H9 (cell line): ENCODE data around the gene AKAP7. TPM values are rescaled to one million over a fixed set of nuclear protein-coding genes. Genes with fewer than 3 reads are reported as not detected.

Source experiments
- DNase-seq: peaks from one replicate; pipeline ENCODE4 v3.0.0-alpha.2; 2017
- H2AFZ ChIP-seq: one replicate; pipeline ENCODE4 v1.6.1; 2013; ENCODE audit warnings: mild to moderate bottlenecking, low read length, control low read depth, moderate library complexity
- H2AK5ac ChIP-seq: 2 replicates; pipeline ENCODE4 v1.6.1; 2013; ENCODE audit warnings: low read length, control low read depth, mixed read lengths; ENCODE audit not compliant: insufficient read length
- H2BK120ac ChIP-seq: one replicate; pipeline ENCODE4 v1.6.1; 2013; ENCODE audit warnings: low read depth, mild to moderate bottlenecking, low read length, control low read depth, inconsistent platforms; ENCODE audit not compliant: poor library complexity, severe bottlenecking
- H2BK12ac ChIP-seq: 2 replicates; pipeline ENCODE4 v1.6.1; 2013; ENCODE audit warnings: low read length, control low read depth, mixed read lengths, low read depth; ENCODE audit not compliant: insufficient read length
- H2BK15ac ChIP-seq: 2 replicates; pipeline ENCODE4 v1.6.1; 2013; ENCODE audit warnings: low read depth, low read length, control low read depth
- H2BK20ac ChIP-seq: one replicate; pipeline ENCODE4 v1.6.1; 2013; ENCODE audit warnings: low read depth, mild to moderate bottlenecking, low read length, control low read depth, inconsistent platforms; ENCODE audit not compliant: poor library complexity, severe bottlenecking
- H2BK5ac ChIP-seq: 2 replicates; pipeline ENCODE4 v1.6.1; 2013; ENCODE audit warnings: low read length, control low read depth, mixed read lengths; ENCODE audit not compliant: insufficient read length
- H3K14ac ChIP-seq: 2 replicates; pipeline ENCODE4 v1.6.1; 2013; ENCODE audit warnings: low read length, control low read depth; ENCODE audit not compliant: insufficient read depth
- H3K18ac ChIP-seq: 2 replicates; pipeline ENCODE4 v1.6.1; 2013; ENCODE audit warnings: low read depth, mild to moderate bottlenecking, mixed read lengths, low read length, control low read depth; ENCODE audit not compliant: insufficient read length
- H3K23ac ChIP-seq: 2 replicates; pipeline ENCODE4 v1.6.1; 2013; ENCODE audit warnings: low read length, control low read depth, mixed read lengths, low read depth; ENCODE audit not compliant: insufficient read length
- H3K23me2 ChIP-seq: 2 replicates; pipeline ENCODE4 v1.6.1; 2013; ENCODE audit warnings: low read depth, mild to moderate bottlenecking, mixed read lengths, low read length, control low read depth; ENCODE audit not compliant: insufficient read length, poor library complexity, severe bottlenecking
- H3K27ac ChIP-seq: 2 replicates; pipeline ENCODE4 v1.5.1; 2013; ENCODE audit warnings: low read length, control low read depth, mixed read lengths, low read depth; ENCODE audit not compliant: insufficient read length
- H3K27me3 ChIP-seq: 2 replicates; pipeline ENCODE4 v1.6.1; 2013; ENCODE audit warnings: low read length, control low read depth, inconsistent platforms; ENCODE audit not compliant: insufficient read depth
- H3K4ac ChIP-seq: 2 replicates; pipeline ENCODE4 v1.6.1; 2013; ENCODE audit warnings: low read depth, mild to moderate bottlenecking, control low read depth, inconsistent platforms, low read length, moderate library complexity
- H3K4me1 ChIP-seq: 2 replicates; pipeline ENCODE4 v1.6.1; 2013; ENCODE audit warnings: low read length, control low read depth, inconsistent platforms; ENCODE audit not compliant: insufficient read depth
- H3K4me2 ChIP-seq: 2 replicates; pipeline ENCODE4 v1.6.1; 2013; ENCODE audit warnings: low read length, control low read depth, mixed read lengths; ENCODE audit not compliant: insufficient read length, insufficient read depth
- H3K56ac ChIP-seq: 2 replicates; pipeline ENCODE4 v1.6.1; 2013; ENCODE audit warnings: low read depth, mild to moderate bottlenecking, mixed read lengths, low read length, control low read depth; ENCODE audit not compliant: insufficient read length
- H3K79me1 ChIP-seq: 2 replicates; pipeline ENCODE4 v1.6.1; 2013; ENCODE audit warnings: low read depth, mild to moderate bottlenecking, moderate library complexity, low read length, control low read depth, inconsistent platforms; ENCODE audit not compliant: insufficient read depth, poor library complexity, severe bottlenecking
- H3K79me2 ChIP-seq: 2 replicates; pipeline ENCODE4 v1.6.1; 2013; ENCODE audit warnings: low read length, control low read depth, inconsistent platforms; ENCODE audit not compliant: insufficient read depth
- H3K9ac ChIP-seq: 2 replicates; pipeline ENCODE4 v1.6.1; 2013; ENCODE audit warnings: low read length, control low read depth, mixed read lengths; ENCODE audit not compliant: insufficient read length; ENCODE audit errors: extremely low read depth
- H3K9me3 ChIP-seq: one replicate; pipeline ENCODE4 v1.6.1; 2013; ENCODE audit warnings: low read depth, low read length, inconsistent platforms; ENCODE audit not compliant: control insufficient read depth
- H3T11ph ChIP-seq: one replicate; pipeline ENCODE4 v1.6.1; 2013; ENCODE audit warnings: mild to moderate bottlenecking, low read length, control low read depth, inconsistent platforms
- H4K20me1 ChIP-seq: one replicate; pipeline ENCODE4 v1.6.1; 2013; ENCODE audit not compliant: control insufficient read depth, insufficient read length, insufficient read depth
- H4K5ac ChIP-seq: 2 replicates; pipeline ENCODE4 v1.6.1; 2013; ENCODE audit warnings: low read depth, mild to moderate bottlenecking, mixed read lengths, low read length, control low read depth; ENCODE audit not compliant: insufficient read length
- H4K8ac ChIP-seq: replicated peaks from 2 replicates; pipeline ENCODE4 v1.6.1; 2013; ENCODE audit warnings: low read length, control low read depth, mixed read lengths, low read depth; ENCODE audit not compliant: insufficient read length
- H4K91ac ChIP-seq: 2 replicates; pipeline ENCODE4 v1.6.1; 2013; ENCODE audit warnings: low read depth, mild to moderate bottlenecking, moderate library complexity, mixed read lengths, low read length, control low read depth; ENCODE audit not compliant: insufficient read length
- H3K27ac Mint-ChIP-seq, 3 experiments: 2 replicates in 2 of 3; 3 replicates in 1 of 3; pipeline ENCODE4 v1.8.0; 2020 to 2021; ENCODE audit warnings: mixed read lengths in 3 of 3, mild to moderate bottlenecking in 1 of 3, moderate library complexity in 1 of 3
- H3K27me3 Mint-ChIP-seq: 2 replicates; pipeline ENCODE4 v1.8.0; 2021; ENCODE audit warnings: low read depth, mild to moderate bottlenecking, moderate library complexity, mixed read lengths
- H3K36me3 Mint-ChIP-seq, 3 experiments: 2 replicates in 2 of 3; 3 replicates in 1 of 3; pipeline ENCODE4 v1.8.0; 2020 to 2021; ENCODE audit warnings: low read depth in 3 of 3, mixed read lengths in 3 of 3; ENCODE audit not compliant: insufficient read depth in 1 of 3
- H3K4me1 Mint-ChIP-seq, 2 experiments: 2 replicates each; pipeline ENCODE4 v1.8.0; 2020; ENCODE audit warnings: mixed read lengths in 2 of 2
- H3K4me3 Mint-ChIP-seq, 2 experiments: 2 replicates in 1 of 2; 3 replicates in 1 of 2; pipeline ENCODE4 v1.8.0; 2020 to 2021; ENCODE audit warnings: mild to moderate bottlenecking in 2 of 2, mixed read lengths in 2 of 2, moderate library complexity in 1 of 2
- H3K9me3 Mint-ChIP-seq, 2 experiments: 2 replicates in 1 of 2; 3 replicates in 1 of 2; pipeline ENCODE4 v1.8.0; 2020; ENCODE audit warnings: mild to moderate bottlenecking in 2 of 2, mixed read lengths in 2 of 2, moderate library complexity in 1 of 2
- WGBS: extraction: QIAGEN DNeasy Blood & Tissue Kit; methylation state at CpG from one replicate; pipeline ENCODE4 v1.1.7; 2013; ENCODE audit warnings: missing lambda C conversion rate, low lambda C conversion rate, mixed read lengths; ENCODE audit not compliant: insufficient read length; ENCODE audit errors: extremely low coverage; 5-methylcytosine and 5-hydroxymethylcytosine counted together
- total RNA-seq: library from RNA; stranded (reverse); gene quantifications from 2 replicates; pipeline ENCODE4 v1.2.1, GENCODE V29; 2021
- TF ChIP-seq, protein P1 (sequence below): fragments of 200-600 bp; sonication (generic); conservative IDR thresholded peaks from 3 replicates; pipeline ENCODE4 v1.8.0; 2021; ENCODE audit warnings: antibody characterized with exemption, mild to moderate bottlenecking

Gene AKAP7
- total RNA-seq, 1 experiment from 2014 or later: 9.8 TPM

DNA sequence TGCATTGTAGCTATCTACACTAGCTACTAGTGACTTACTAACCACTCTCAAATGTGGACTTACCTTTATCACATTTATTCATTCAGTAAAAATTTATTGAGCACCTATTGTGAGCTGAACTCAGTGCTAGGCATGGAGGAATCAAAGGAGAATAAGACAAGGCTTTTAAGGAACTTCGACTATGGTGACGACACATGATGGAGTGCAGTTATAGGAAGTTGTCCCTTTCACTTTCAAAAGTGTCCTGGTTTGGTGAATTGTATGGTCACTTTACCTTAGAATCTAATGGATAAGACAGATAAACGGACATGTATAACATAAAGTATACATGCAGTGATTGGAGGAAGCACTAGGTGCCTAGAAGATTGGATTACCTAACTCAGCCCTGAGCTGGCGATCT, 4.3 kb downstream of the AKAP7 start:
- H3K56ac ChIP-seq: no peak overlapping the region
- H2AK5ac ChIP-seq: no peak overlapping the region
- H2BK12ac ChIP-seq: no peak overlapping the region
- H3K79me1 ChIP-seq: no peaks in the 10 kb centered on the region
- no peak overlapping the region for H3K27ac ChIP-seq
- Mint-ChIP-seq H3K36me3 (peaks cover 13 to 27% (median 27%) of the 10 kb centered on the region in 3 experiments), H3K4me1 (peaks cover 13 to 31% of the 10 kb centered on the region in 2 experiments), H3K27ac (no peak overlapping the region), H3K27me3 (peaks cover 9% of the 10 kb centered on the region), H3K4me3 (no peak overlapping the region), H3K9me3 (peaks cover 4 to 10% of the 10 kb centered on the region in 2 experiments; a peak in 4 of 5 replicates)
- no peak overlapping the region for H2AFZ ChIP-seq
- H3K27me3 ChIP-seq: no peaks in the 10 kb centered on the region
- TF ChIP-seq, protein P1, sequence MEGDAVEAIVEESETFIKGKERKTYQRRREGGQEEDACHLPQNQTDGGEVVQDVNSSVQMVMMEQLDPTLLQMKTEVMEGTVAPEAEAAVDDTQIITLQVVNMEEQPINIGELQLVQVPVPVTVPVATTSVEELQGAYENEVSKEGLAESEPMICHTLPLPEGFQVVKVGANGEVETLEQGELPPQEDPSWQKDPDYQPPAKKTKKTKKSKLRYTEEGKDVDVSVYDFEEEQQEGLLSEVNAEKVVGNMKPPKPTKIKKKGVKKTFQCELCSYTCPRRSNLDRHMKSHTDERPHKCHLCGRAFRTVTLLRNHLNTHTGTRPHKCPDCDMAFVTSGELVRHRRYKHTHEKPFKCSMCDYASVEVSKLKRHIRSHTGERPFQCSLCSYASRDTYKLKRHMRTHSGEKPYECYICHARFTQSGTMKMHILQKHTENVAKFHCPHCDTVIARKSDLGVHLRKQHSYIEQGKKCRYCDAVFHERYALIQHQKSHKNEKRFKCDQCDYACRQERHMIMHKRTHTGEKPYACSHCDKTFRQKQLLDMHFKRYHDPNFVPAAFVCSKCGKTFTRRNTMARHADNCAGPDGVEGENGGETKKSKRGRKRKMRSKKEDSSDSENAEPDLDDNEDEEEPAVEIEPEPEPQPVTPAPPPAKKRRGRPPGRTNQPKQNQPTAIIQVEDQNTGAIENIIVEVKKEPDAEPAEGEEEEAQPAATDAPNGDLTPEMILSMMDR: no peak
- no peak overlapping the region for H3K9ac ChIP-seq
- no peak overlapping the region for H4K8ac ChIP-seq
- no peak overlapping the region for H3K18ac ChIP-seq
- H3K23me2 ChIP-seq: peaks cover 6% of the 10 kb centered on the region
- H3T11ph ChIP-seq: no peak overlapping the region
- WGBS: no CpG with 5 or more reads among the region's 4 CpGs
- H2BK120ac ChIP-seq: no peak overlapping the region
- no peak overlapping the region for H3K23ac ChIP-seq
- no peak overlapping the region for H2BK20ac ChIP-seq
- H2BK15ac ChIP-seq: no peak overlapping the region
- H4K91ac ChIP-seq: no peak overlapping the region
- H4K5ac ChIP-seq: no peak overlapping the region
- no peak overlapping the region for H3K14ac ChIP-seq
- peaks cover 6% of the 10 kb centered on the region for H3K9me3 ChIP-seq
- H3K4me1 ChIP-seq: no peaks in the 10 kb centered on the region
- no peak overlapping the region for H2BK5ac ChIP-seq
- no peaks in the 10 kb centered on the region for H3K79me2 ChIP-seq
- no peaks in the 10 kb centered on the region for H4K20me1 ChIP-seq
- DNase-seq: no peak
- no peak overlapping the region for H3K4ac ChIP-seq
- H3K4me2 ChIP-seq: no peak overlapping the region
